RWPE2 (cell line): ENCODE results near the gene FBXO47.
A peak's percentile ranks its signal among the peaks of the same experiment; 100 is the strongest.

Source experiments
- ATAC-seq: fragments of 200-7000 bp; cut with Tn5 transposase; 3 replicates; pipeline ENCODE4 v1.9.1; 2021; ENCODE audit warnings: low read depth
- DNase-seq: peaks from one replicate; pipeline ENCODE4 v3.0.0-alpha.2; 2020; ENCODE audit warnings: low spot score
- H3K27ac ChIP-seq: fragments of 450-650 bp; 2 replicates; pipeline ENCODE4 v1.5.1; 2017; ENCODE audit warnings: mild to moderate bottlenecking; ENCODE audit not compliant: poor library complexity, severe bottlenecking
- H3K27me3 ChIP-seq: fragments of 250-450 bp; sonication (Bioruptor Pico); 2 replicates; pipeline ENCODE4 v1.5.1; 2021; ENCODE audit warnings: mild to moderate bottlenecking, moderate library complexity; ENCODE audit not compliant: insufficient read depth, poor library complexity, severe bottlenecking
- H3K36me3 ChIP-seq: fragments of 250-450 bp; sonication (Bioruptor Pico); 2 replicates; pipeline ENCODE4 v1.5.1; 2020; ENCODE audit warnings: low read depth, mild to moderate bottlenecking, moderate library complexity
- H3K4me1 ChIP-seq: fragments of 250-450 bp; sonication (Bioruptor Pico); 2 replicates; pipeline ENCODE4 v1.5.1; 2021; ENCODE audit warnings: mild to moderate bottlenecking, moderate library complexity; ENCODE audit not compliant: insufficient read depth, poor library complexity, severe bottlenecking
- H3K4me3 ChIP-seq: fragments of 250-450 bp; sonication (Bioruptor Pico); 2 replicates; pipeline ENCODE4 v1.5.1; 2021; ENCODE audit warnings: mild to moderate bottlenecking, moderate library complexity; ENCODE audit not compliant: severe bottlenecking
- H3K9me3 ChIP-seq: fragments of 250-450 bp; sonication (Bioruptor Pico); 2 replicates; pipeline ENCODE4 v1.5.1; 2021; ENCODE audit warnings: mild to moderate bottlenecking, moderate library complexity; ENCODE audit not compliant: severe bottlenecking
- CTCF ChIP-seq: fragments of 450-650 bp; IDR thresholded peaks from one replicate; pipeline ENCODE4 v1.5.1; 2017; ENCODE audit warnings: mild to moderate bottlenecking, moderate library complexity; ENCODE audit not compliant: poor library complexity, severe bottlenecking

The FBXO47 gene

GRCh38 chr17:38994026-38994425, 26.8 kb upstream of the FBXO47 start:
- Histone ChIP-seq H3K4me3 (no peak overlapping the region), H3K4me1 (no peaks in the 10 kb centered on the region), H3K27ac (no peak overlapping the region), H3K36me3 (no peaks in the 10 kb centered on the region), H3K9me3 (peaks cover 2% of the 10 kb centered on the region), H3K27me3 (no peaks in the 10 kb centered on the region)
- ATAC-seq (no peak), DNase-seq (no peak)
- TF ChIP-seq CTCF: no peak

- Histone ChIP-seq H3K4me3 (no peak overlapping the region), H3K27ac (no peak overlapping the region), H3K36me3 (no peaks in the 10 kb centered on the region), H3K9me3 (no peaks in the 10 kb centered on the region), H3K4me1 (no peaks in the 10 kb centered on the region), H3K27me3 (no peaks in the 10 kb centered on the region)
- no peak for DNase-seq
- ATAC-seq: no peak
- no peak for TF ChIP-seq CTCF
These were observed 17.5 kb upstream of the FBXO47 start for GRCh38 chr17:38984666-38985065.

GRCh38 chr17:38982858-38983746, 15.9 kb upstream of the FBXO47 start:
- H3K36me3 ChIP-seq: no peaks in the 10 kb centered on the region
- no peaks in the 10 kb centered on the region for H3K9me3 ChIP-seq
- ATAC-seq: peak; percentile 61; the same call in 2 of the 3 replicates
- no peak overlapping the region for H3K4me3 ChIP-seq
- no peaks in the 10 kb centered on the region for H3K4me1 ChIP-seq
- no peak overlapping the region for H3K27ac ChIP-seq
- DNase-seq: no peak
- no peaks in the 10 kb centered on the region for H3K27me3 ChIP-seq
- peak; percentile 92 for TF ChIP-seq CTCF

- Histone ChIP-seq H3K27ac (no peak overlapping the region), H3K9me3 (no peaks in the 10 kb centered on the region), H3K36me3 (no peaks in the 10 kb centered on the region), H3K27me3 (no peaks in the 10 kb centered on the region), H3K4me1 (no peaks in the 10 kb centered on the region), H3K4me3 (no peak overlapping the region)
- DNase-seq (no peak), ATAC-seq (no peak)
- TF ChIP-seq CTCF: no peak
These were observed 14.4 kb upstream of the FBXO47 start for GRCh38 chr17:38981636-38982035.

- no peak overlapping the region for H3K4me3 ChIP-seq
- H3K36me3 ChIP-seq: no peaks in the 10 kb centered on the region
- peaks cover 3% of the 10 kb centered on the region for H3K4me1 ChIP-seq
- no peak for DNase-seq
- H3K27ac ChIP-seq: no peak overlapping the region
- no peak for ATAC-seq
- H3K27me3 ChIP-seq: no peaks in the 10 kb centered on the region
- TF ChIP-seq CTCF: no peak
- no peaks in the 10 kb centered on the region for H3K9me3 ChIP-seq
These were observed 13.5 kb upstream of the FBXO47 start for GRCh38 chr17:38980490-38981217.
